HepG2 (cell line): ENCODE results near the gene AXIN1. TPM values are rescaled to one million over a fixed set of nuclear protein-coding genes. Genes with fewer than 3 reads are reported as not detected.

Experiments
- CEBPB ChIP-seq: IDR thresholded peaks from 2 replicates; pipeline ENCODE4 v1.6.1; 2011; ENCODE audit warnings: low read depth, low read length, improper control_type of control experiment, borderline replicate concordance
- DMTF1 ChIP-seq: sonication (generic); formaldehyde crosslinking; IDR thresholded peaks from 2 replicates; pipeline ENCODE4 v1.4.0; 2020; ENCODE audit warnings: mild to moderate bottlenecking, missing genetic modification reagents
- DR1 ChIP-seq: sonication (generic); formaldehyde crosslinking; IDR thresholded peaks from 2 replicates; pipeline ENCODE4 v1.8.0; 2021; ENCODE audit warnings: mild to moderate bottlenecking, missing genetic modification reagents, inconsistent platforms
- GABPA ChIP-seq, 2 experiments: IDR thresholded peaks; 2 replicates each; pipeline ENCODE4 v1.6.1; 2011 to 2016; ENCODE audit warnings: low read depth in 2 of 2, low read length in 1 of 2, missing biosample characterization in 1 of 2, missing genetic modification characterization in 1 of 2
- HIC2 ChIP-seq: sonication (generic); formaldehyde crosslinking; IDR thresholded peaks from 2 replicates; pipeline ENCODE4 v1.9.0; 2022; ENCODE audit warnings: low read depth, missing genetic modification reagents
- HNRNPLL ChIP-seq: fragments of 200-400 bp; formaldehyde crosslinking; IDR thresholded peaks from 2 replicates; pipeline ENCODE4 v1.6.1; 2017; ENCODE audit warnings: mild to moderate bottlenecking, low read depth, low read length; ENCODE audit not compliant: poor library complexity, severe bottlenecking
- HNRNPUL1 ChIP-seq: fragments of 200-400 bp; formaldehyde crosslinking; IDR thresholded peaks from 2 replicates; pipeline ENCODE4 v1.6.1; 2017; ENCODE audit warnings: low read depth, mild to moderate bottlenecking, low read length, moderate library complexity
- MAF1 ChIP-seq: sonication (generic); formaldehyde crosslinking; IDR thresholded peaks from 2 replicates; pipeline ENCODE4 v1.5.0; 2020; ENCODE audit warnings: missing genetic modification reagents, borderline replicate concordance
- MEIS2 ChIP-seq: sonication (generic); formaldehyde crosslinking; IDR thresholded peaks from 2 replicates; pipeline ENCODE4 v1.9.0; 2021; ENCODE audit warnings: mild to moderate bottlenecking, missing genetic modification reagents
- NFE2L2 ChIP-seq: fragments of 150-350 bp; IDR thresholded peaks from 2 replicates; pipeline ENCODE4 v1.6.1; 2014; ENCODE audit warnings: low read length
- PLRG1 ChIP-seq: fragments of 450-650 bp; conservative IDR thresholded peaks from 2 replicates; pipeline ENCODE4 v1.6.1; 2016
- SALL2 ChIP-seq: sonication (generic); formaldehyde crosslinking; IDR thresholded peaks from 2 replicates; pipeline ENCODE4 v1.8.1; 2023; ENCODE audit warnings: mild to moderate bottlenecking, missing genetic modification reagents, inconsistent platforms
- SMAD9 ChIP-seq: sonication (generic); formaldehyde crosslinking; IDR thresholded peaks from 2 replicates; pipeline ENCODE4 v1.5.1; 2020; ENCODE audit warnings: mild to moderate bottlenecking, missing genetic modification reagents
- SP1 ChIP-seq, 2 experiments: fragments of 450-650 bp in 1 of 2; sonication (generic) in 1 of 2; formaldehyde crosslinking in 1 of 2; IDR thresholded peaks; 2 replicates each; pipeline versions ENCODE4 v1.4.0 to v1.6.1; 2016 to 2020; ENCODE audit warnings: missing genetic modification reagents in 1 of 2
- SYNCRIP ChIP-seq: fragments of 200-400 bp; formaldehyde crosslinking; IDR thresholded peaks from 2 replicates; pipeline ENCODE4 v1.6.1; 2018; ENCODE audit warnings: mild to moderate bottlenecking, low read depth, low read length; ENCODE audit not compliant: insufficient read depth
- TRIM24 ChIP-seq: sonication (generic); formaldehyde crosslinking; IDR thresholded peaks from 2 replicates; pipeline ENCODE4 v1.8.0; 2022; ENCODE audit warnings: mild to moderate bottlenecking, missing genetic modification reagents
- U2AF2 ChIP-seq: fragments of 200-400 bp; formaldehyde crosslinking; IDR thresholded peaks from 2 replicates; pipeline ENCODE4 v1.6.1; 2017; ENCODE audit warnings: low read depth, mild to moderate bottlenecking, low read length
- ZFP1 ChIP-seq: IDR thresholded peaks from 2 replicates; pipeline ENCODE4 v1.6.1; 2016
- ZNF296 ChIP-seq: sonication (generic); formaldehyde crosslinking; conservative IDR thresholded peaks from 2 replicates; pipeline ENCODE4 v1.5.0; 2020; ENCODE audit warnings: mild to moderate bottlenecking, missing genetic modification reagents
- ZNF691 ChIP-seq: sonication (generic); formaldehyde crosslinking; IDR thresholded peaks from 2 replicates; pipeline ENCODE4 v1.4.0; 2020; ENCODE audit warnings: missing genetic modification reagents, low read depth, mild to moderate bottlenecking, borderline replicate concordance
- ZNF879 ChIP-seq: sonication (generic); formaldehyde crosslinking; IDR thresholded peaks from 2 replicates; pipeline ENCODE4 v1.8.1; 2023; ENCODE audit warnings: missing genetic modification reagents
- polyA plus RNA-seq, 8 experiments: library from polyadenylated mRNA; depleted of rRNA in 3 of 8; stranded (reverse) in 7 of 8; unstranded in 1 of 8; fragments of >200 nt; fragmentation: Illumina TruSeq in 4 of 8; extraction: Trizol in 4 of 8; gene quantifications; 2 replicates each; pipeline versions ENCODE4 v1.2.1 to v1.2.3, GENCODE V29; 2011 to 2016; ENCODE audit warnings: low read depth in 4 of 8, missing spikeins in 1 of 8, mixed read lengths in 1 of 8; ENCODE audit not compliant: insufficient read depth in 1 of 8
- total RNA-seq, 5 experiments: library from RNA; depleted of rRNA; stranded (reverse); fragments of >200 nt; fragmentation: Illumina TruSeq; extraction: Trizol; gene quantifications; 2 replicates each; pipeline ENCODE4 v1.2.3, GENCODE V29; 2016; ENCODE audit warnings: low read depth in 1 of 5
- TF ChIP-seq, protein P1 (sequence below): sonication (generic); formaldehyde crosslinking; IDR thresholded peaks from 2 replicates; pipeline ENCODE4 v1.5.0; 2020; ENCODE audit warnings: mild to moderate bottlenecking, missing genetic modification reagents

The AXIN1 gene
- total and polyA plus RNA-seq, 2 of the 13 experiments (the other 11 are each of a cell fraction or from before 2014, with no cell fraction given): 24.0 to 26.0 TPM

DNA sequence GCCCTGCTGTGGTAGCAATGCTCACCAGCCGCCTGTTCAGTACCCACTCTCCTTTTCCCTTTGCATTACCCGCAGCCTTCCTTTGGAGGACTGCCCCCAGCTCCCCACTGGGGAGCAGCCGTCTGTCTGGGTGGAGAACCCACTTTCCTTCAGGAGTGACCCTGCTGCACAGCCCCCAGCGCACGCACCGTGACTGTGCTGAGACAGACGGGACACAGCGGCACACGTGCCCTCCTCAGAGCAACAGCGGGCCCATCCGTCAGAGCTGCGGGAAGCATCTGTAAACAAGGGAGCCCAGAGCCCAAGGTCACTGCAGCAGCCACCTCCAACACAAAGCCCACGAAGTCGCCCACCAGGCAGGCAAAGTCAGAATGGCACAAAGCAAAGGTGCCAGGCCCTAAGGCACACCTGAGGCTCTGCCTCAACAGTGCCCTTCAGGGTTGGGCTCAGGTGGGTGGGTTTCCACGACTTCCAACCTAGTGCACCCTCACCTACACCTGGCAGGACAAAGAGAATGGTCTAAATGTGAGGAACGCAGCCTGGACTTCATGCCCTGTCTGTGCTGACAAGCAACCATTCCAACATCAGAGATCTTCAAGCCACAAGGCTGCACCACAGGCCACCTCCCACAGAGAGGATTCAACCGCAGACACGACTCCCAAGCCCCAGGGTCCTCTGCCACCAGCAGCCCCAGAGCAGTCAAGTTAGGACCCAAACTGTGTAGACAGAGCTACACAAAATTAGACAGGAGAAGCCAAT lies 9.9 kb downstream of the AXIN1 start (continued):
- TF ChIP-seq SP1 (IDR thresholded peaks at IDR 0.05) (no peak), SP1 (CRISPR knock-in tag; IDR thresholded peaks at IDR 0.05) (no peak; the same call in 1 of the 2 replicates), U2AF2 (no peak; the same call in 1 of the 2 replicates), HIC2 (peak; percentile 96), GABPA (IDR thresholded peaks at IDR 0.05; ENCODE audit: low read depth, low read length) (no peak), GABPA (CRISPR knock-in tag; IDR thresholded peaks at IDR 0.05; ENCODE audit: low read depth) (no peak), ZNF879 (CRISPR knock-in tag) (no peak), ZFP1 (no peak; the same call in 1 of the 2 replicates), NFE2L2 (no peak), SMAD9 (CRISPR knock-in tag) (no peak), DMTF1 (no peak), HNRNPUL1 (no peak), ZNF691 (CRISPR knock-in tag) (peak; percentile 74; the same call in 1 of the 2 replicates), TRIM24 (CRISPR knock-in tag) (no peak), MEIS2 (peak; percentile 92), SYNCRIP (no peak), CEBPB (no peak), MAF1 (no peak), SALL2 (CRISPR knock-in tag) (0 out of 2 replicates have a peak, but pooled peaks have one; percentile 61), ZNF296 (CRISPR knock-in tag) (no peak), DR1 (CRISPR knock-in tag) (no peak; the same call in 1 of the 2 replicates), HNRNPLL (peak; percentile 55), PLRG1 (no peak)
- TF ChIP-seq, protein P1, sequence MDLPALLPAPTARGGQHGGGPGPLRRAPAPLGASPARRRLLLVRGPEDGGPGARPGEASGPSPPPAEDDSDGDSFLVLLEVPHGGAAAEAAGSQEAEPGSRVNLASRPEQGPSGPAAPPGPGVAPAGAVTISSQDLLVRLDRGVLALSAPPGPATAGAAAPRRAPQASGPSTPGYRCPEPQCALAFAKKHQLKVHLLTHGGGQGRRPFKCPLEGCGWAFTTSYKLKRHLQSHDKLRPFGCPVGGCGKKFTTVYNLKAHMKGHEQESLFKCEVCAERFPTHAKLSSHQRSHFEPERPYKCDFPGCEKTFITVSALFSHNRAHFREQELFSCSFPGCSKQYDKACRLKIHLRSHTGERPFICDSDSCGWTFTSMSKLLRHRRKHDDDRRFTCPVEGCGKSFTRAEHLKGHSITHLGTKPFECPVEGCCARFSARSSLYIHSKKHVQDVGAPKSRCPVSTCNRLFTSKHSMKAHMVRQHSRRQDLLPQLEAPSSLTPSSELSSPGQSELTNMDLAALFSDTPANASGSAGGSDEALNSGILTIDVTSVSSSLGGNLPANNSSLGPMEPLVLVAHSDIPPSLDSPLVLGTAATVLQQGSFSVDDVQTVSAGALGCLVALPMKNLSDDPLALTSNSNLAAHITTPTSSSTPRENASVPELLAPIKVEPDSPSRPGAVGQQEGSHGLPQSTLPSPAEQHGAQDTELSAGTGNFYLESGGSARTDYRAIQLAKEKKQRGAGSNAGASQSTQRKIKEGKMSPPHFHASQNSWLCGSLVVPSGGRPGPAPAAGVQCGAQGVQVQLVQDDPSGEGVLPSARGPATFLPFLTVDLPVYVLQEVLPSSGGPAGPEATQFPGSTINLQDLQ (CRISPR knock-in tag): peak; percentile 47; the same call in 1 of the 2 replicates
